GM12801 (cell line): Measurements from ENCODE around the gene OLFM2.

Experiments used
- TF ChIP-seq, protein P1 (sequence below): IDR thresholded peaks from one replicate; pipeline ENCODE4 v1.5.1; 2011; ENCODE audit warnings: control low read depth; ENCODE audit not compliant: insufficient read length; ENCODE audit errors: extremely low read depth

Gene OLFM2

DNA sequence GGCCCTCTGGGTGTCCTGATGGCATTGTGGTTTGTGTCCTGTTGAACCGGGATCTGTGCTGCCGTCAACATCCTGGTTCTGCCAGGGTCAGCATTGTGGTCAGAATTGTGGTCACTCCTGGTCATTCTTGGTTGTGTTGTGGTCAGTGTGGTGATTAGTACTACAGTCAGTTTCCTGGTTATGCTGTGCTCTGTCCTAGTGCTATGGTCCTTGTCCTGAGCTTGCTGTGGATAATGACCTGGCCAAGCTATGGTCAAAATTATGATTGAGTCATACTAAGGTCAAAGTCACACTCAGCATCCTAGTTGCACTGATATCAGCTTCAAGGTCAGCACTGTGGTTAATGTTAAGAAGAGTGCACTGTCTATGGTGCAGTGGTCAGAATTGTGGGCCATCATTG is 4.5 kb upstream of the OLFM2 start:
- TF ChIP-seq, protein P1, sequence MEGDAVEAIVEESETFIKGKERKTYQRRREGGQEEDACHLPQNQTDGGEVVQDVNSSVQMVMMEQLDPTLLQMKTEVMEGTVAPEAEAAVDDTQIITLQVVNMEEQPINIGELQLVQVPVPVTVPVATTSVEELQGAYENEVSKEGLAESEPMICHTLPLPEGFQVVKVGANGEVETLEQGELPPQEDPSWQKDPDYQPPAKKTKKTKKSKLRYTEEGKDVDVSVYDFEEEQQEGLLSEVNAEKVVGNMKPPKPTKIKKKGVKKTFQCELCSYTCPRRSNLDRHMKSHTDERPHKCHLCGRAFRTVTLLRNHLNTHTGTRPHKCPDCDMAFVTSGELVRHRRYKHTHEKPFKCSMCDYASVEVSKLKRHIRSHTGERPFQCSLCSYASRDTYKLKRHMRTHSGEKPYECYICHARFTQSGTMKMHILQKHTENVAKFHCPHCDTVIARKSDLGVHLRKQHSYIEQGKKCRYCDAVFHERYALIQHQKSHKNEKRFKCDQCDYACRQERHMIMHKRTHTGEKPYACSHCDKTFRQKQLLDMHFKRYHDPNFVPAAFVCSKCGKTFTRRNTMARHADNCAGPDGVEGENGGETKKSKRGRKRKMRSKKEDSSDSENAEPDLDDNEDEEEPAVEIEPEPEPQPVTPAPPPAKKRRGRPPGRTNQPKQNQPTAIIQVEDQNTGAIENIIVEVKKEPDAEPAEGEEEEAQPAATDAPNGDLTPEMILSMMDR = no peak

DNA sequence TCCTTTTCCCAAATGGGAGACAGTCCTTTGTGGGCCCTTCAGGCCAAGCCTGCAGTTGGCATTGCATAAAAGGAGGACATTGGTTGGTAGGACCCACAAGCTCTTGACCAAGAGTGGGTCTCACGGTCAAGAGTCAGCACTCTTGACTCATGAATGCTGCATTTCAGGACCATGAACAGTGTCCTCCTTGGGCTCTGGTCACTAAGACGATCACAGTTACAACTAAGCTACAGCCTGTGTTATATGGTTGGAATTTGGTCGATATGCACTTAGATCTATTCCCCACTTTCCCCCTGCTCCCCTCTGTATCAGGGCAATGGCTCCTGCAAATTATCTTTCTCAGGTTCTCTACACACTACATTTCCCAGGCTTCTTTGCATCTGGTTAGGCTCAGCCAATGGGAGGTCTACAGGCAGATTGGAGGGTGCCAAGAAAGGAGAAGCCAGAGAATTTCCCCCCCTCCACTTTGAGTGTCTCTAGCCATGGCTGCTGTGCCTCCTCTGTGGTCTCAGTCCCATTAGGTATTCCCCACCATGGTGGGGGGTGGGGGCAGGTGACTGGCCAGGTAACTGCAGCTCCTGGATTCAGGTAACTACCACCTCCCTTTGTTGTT is 3.1 kb upstream of the OLFM2 start:
- TF ChIP-seq, protein P1 = no peak

DNA sequence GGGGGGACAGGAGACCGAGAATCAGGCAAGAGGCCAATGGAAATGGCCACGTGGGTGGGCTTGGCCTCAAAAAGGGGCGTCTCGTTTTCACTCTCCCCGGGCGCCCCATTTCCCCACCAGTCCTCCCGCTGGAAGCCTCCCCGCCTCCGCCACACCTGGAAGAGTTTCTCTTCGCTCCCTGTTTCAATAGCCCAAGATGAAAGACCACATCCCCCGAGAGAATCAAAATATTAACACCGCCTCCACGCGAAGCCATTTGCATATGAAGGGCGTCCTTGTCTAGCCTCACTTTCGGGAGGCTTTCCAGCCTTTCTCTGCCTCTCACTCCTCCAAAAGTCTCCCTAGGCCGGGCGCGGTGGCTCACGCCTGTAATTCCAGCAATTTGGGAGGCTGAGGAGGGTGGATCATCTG is 691 bp upstream of the OLFM2 start:
- TF ChIP-seq, protein P1 = no peak

DNA sequence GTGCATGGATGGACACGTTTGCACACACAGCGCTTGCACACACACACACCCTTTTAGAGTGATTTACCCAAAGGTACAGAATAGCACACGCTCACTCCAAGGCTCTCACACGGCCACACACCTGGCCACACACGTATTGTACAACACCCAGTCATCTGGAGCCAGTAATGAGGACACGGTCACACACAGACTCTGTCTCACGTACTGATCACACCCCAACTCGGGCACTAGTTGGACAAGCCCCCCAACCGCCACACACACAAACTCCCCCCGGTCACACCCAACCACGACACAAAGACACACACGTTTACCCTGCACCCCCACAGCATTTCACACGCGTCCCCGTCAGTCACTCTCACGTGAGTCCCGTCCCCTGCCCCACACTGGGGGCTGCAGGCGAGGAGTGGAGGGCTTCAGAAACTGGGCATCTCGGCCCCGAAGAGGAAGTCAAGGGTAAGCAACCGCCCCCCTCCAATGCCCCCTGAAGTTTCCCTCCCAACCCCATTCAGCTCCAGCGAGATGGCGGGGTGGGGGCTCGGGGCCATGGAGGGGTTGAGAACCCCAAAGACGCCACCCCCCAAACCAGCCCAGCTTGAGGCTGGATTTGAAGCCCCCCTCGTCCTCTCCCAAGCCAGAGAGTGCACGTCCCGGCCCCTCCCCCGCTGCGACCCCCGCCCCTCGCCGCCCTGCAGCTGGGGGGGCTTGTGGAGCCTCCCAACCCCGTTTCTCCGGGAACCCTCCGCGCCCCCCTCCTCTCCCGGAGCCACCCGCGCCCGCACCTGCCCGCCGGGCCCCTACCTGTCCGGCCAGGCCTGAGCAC is 599 bp downstream of the OLFM2 start:
- TF ChIP-seq, protein P1 = no peak

DNA sequence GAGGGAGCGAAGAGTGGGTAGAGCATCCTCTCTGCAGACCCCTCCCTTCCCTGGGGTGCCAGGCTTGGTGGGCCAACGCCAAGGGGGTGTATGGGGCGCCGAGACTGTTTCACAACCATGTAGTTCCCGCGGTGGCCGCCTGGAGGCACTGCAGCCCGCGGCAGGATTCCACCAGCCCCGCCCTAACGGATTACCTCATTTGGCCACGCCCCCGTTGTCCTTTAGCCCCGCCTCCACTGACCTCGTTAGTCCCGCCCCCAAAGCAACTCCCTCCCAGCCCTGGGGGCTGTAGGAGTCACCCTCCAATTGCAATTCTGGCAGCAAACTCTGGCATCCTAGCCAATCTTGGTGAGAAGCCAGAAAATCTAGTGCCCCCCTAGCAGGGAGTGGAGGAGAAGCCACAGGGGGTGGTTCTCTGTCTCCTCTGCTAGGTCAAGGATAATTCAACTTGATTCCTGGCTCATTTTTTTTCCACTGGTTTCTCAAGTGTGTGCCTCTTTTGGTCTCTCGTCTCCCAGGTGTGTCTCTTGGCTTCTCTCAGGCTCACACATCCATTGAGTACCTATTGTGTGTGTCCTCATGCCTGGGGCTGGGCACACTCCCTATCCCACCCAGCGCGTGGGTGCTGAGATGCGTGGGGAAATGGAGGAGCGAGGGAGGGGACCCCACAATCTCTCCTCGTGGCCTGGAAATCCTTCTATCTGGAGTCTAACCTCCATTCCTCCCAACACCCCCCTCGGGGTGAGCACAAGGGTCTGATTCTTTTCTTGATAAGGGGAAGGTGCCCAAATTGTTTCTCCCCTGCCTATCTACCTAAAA is 2.0 kb downstream of the OLFM2 start:
- TF ChIP-seq, protein P1 = no peak

DNA sequence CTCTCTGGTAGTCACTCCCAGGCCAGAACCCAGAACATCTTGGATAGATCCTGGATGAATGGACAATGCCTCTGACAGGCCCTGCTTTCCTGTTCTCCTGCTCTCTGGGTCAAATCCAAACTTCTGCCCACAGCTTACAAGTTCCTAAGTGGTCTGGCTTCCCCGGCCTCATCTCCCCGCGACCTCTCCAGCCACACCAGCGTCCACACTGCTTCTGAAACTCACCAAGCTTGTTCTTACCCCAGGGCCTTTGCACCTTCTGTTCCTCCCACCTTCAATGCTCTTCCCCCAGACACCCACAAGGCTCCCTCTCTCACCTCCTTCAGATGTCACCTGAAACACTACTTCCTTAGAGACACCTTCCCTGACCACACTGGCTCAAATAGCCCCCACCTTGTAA is 3.5 kb downstream of the OLFM2 start:
- TF ChIP-seq, protein P1 = no peak

DNA sequence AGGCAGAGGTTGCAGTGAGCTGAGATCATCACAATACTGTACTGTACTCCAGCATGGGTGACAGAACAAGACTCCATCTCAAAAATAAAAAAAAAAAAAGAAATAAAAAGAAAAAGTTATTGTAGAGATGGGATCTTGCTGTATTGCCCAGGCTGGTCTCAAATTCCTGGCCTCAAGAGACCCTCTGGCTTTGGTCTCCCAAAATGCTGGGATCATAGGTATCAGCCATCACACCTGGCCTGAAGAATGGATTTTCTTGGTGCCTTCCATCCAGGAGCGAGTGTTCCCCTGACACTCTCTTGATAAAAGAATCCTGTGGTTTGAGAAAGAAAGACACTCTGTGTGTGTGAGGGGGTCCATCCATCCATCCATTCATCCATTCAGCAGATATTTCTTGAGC is 4.7 kb downstream of the OLFM2 start:
- TF ChIP-seq, protein P1 = no peak
